HFF-Myc (cell line): ENCODE results near the gene HOXD9.

ENCODE experiments used
- DNase-seq: peaks from one replicate; pipeline ENCODE4 v3.0.0-alpha.2; 2011; ENCODE audit warnings: low read depth; ENCODE audit errors: extremely low read depth
- H3K4me3 ChIP-seq: replicated peaks from 2 replicates; pipeline ENCODE4 v1.5.1; 2011; ENCODE audit warnings: low read depth, mild to moderate bottlenecking, control low read depth, low read length
- TF ChIP-seq, protein P1 (sequence below): IDR thresholded peaks from 2 replicates; pipeline ENCODE4 v1.5.1; 2012; ENCODE audit warnings: mild to moderate bottlenecking, low read depth, low read length, control low read depth; ENCODE audit errors: missing control alignments

Gene HOXD9

DNA sequence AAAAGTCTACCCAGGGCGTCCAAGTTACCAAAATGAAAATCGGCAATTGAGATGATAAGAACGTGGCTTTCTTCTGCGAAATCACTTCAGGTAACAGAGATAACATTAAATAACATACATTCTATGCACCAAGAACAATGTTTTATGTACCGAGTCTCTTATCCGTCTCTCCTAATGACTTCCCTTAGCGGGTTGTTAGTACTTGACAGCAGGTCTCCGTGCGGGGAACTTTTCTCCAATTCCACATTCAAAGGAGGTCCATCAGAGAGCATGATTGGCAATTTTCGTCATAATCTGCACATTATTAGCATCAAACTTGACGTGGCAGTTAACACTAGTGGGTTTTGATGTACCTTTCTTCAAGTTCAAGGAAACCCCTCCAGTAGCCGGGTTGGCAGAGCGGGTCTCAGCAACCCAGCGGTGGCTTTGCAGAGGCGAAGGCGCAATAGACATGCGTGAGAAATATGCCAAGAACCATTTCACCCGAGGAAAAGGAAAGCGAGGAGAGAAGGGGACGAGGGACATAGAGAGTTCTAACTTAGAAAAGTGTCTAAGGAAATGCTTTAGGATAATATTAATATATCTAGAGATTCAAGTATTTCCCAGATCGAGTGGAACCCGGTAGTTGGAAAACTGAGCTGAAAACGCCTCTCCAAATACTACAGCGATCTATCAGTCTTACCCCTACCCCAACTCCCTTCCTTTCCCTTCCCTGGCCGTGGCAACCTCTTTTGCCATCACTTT lies 43.8 kb upstream of the HOXD9 start:
- no peak overlapping the region for H3K4me3 ChIP-seq
- TF ChIP-seq, protein P1, sequence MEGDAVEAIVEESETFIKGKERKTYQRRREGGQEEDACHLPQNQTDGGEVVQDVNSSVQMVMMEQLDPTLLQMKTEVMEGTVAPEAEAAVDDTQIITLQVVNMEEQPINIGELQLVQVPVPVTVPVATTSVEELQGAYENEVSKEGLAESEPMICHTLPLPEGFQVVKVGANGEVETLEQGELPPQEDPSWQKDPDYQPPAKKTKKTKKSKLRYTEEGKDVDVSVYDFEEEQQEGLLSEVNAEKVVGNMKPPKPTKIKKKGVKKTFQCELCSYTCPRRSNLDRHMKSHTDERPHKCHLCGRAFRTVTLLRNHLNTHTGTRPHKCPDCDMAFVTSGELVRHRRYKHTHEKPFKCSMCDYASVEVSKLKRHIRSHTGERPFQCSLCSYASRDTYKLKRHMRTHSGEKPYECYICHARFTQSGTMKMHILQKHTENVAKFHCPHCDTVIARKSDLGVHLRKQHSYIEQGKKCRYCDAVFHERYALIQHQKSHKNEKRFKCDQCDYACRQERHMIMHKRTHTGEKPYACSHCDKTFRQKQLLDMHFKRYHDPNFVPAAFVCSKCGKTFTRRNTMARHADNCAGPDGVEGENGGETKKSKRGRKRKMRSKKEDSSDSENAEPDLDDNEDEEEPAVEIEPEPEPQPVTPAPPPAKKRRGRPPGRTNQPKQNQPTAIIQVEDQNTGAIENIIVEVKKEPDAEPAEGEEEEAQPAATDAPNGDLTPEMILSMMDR: no peak
- no peak for DNase-seq

DNA sequence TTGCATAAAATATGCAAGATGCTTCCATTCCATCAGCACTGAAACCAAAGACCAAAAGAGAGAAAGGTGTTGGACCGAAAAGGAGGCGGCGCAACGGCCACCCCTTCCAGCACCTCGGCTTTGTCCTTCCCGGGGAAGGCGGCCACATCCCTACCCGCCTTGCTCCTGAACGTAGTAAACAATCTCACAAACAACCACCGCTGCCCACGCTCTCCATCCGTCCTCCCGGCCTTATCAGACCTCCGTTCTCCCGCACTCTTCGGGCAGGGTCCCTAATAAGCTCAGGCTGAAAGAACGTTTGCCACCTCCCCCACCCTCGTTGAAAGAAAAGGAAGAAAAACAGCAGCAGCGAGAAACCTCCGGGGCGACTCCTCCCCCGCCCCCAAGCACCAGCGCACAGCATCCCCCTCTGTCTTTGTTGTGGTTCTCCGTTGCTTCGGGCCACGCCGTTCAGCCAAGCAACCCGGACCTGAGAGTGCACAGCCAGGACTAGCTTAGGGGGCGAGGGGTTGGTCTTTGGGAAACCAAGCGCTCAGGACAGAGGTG lies 43.2 kb upstream of the HOXD9 start:
- TF ChIP-seq, protein P1: no peak
- H3K4me3 ChIP-seq: no peak overlapping the region
- DNase-seq: no peak

DNA sequence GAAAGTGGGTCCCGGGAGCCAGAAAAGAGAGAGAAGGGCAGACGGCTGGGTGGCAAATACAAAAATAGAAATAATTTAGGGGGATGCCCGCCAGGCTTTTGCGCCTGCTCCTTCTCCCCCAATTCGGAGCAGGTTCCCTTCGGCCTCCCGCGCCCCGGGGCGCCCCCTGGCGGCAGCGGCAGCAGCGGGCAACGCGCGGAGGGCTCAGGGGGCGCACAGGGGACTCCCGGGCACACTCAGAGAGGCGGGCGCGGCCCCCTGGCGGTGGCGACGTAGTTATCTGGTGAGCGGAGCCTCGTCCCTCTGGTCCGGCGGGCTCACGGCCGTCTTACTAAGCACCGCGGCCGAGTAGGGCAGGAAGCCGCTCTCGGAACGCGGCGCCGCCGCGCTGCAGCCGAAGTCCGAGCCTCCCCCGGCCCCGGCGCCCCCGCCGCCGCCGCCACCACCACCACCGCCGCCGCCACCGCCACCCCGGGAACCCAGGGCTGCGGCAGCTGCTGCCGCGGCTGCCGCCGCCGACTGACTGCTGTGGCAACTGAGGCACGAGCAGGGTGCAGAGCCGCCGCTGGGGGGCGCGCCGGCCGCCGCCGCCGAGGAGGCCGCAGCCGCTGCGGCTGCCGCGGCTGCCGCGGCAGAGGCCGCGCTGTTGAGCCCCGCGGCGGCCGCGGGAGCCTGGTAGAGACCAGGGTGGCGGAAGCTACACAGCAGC lies 42.5 kb upstream of the HOXD9 start:
- TF ChIP-seq, protein P1: peak; percentile 78
- no peak for DNase-seq
- no peak overlapping the region; the same call in 1 of the 2 replicates for H3K4me3 ChIP-seq

DNA sequence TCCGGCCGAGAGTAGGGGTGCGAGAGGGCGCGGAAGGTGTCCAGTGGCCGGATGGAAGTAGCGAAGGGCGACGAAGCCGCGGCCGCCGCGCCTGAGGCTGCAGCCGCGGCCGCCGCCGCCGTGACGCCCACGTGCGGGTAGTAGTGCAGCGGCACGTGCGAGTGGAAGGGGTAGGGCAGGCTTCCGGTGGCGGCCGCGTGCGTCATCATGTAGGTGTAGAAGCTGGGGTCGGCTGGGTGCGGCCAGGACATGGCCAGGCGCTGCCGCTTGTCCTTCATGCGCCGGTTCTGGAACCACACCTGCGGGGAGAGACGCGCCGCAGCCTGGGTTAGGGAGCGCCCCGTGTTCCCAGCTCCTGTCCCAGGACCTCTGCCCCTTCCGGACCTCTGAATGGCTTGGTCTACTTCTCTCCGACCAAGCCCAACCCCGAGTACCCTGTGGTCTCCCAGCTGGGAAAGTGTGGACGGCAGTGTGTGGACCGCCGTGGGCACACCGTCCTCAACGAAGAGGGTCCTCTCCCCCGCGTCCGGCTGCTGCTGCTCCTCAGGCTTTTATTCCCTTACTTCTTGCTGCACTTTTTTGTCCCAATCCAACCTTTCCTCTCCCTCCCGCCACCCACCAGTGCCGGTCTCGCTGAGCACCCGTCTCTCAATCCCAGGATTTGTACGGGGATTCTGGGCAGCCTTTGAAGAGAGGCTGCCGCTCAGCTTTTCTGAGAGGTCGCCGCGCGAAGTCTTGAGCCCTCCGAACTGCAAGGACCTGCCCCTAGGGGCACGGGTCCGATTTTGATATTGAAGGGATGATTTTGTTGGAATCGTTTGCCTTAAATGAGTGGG lies 41.8 kb upstream of the HOXD9 start:
- TF ChIP-seq, protein P1: no peak
- no peak for DNase-seq
- no peak overlapping the region; the same call in 1 of the 2 replicates for H3K4me3 ChIP-seq

DNA sequence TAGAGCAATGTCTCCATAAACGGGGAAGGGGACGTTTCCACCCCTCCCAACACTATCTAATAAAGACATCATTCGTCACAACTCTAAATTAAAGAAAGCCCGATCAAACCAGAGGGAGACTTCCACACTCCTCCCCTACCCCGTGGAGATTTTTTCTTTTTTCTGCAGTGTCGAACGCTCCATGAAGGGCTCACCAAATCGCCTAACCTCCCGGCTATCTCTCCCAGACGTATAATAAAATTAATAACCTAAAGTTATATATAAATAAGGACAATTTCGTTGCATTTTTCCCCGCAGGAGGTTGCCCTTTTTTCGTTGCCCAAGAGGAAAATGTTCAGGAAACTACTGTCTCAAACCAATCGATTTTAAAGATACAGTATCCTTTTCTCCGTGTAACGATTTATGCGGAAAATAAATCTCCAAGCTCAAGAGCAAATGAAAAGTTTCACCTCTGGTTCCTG lies 41.1 kb upstream of the HOXD9 start:
- no peak overlapping the region for H3K4me3 ChIP-seq
- TF ChIP-seq, protein P1: no peak
- no peak for DNase-seq

DNA sequence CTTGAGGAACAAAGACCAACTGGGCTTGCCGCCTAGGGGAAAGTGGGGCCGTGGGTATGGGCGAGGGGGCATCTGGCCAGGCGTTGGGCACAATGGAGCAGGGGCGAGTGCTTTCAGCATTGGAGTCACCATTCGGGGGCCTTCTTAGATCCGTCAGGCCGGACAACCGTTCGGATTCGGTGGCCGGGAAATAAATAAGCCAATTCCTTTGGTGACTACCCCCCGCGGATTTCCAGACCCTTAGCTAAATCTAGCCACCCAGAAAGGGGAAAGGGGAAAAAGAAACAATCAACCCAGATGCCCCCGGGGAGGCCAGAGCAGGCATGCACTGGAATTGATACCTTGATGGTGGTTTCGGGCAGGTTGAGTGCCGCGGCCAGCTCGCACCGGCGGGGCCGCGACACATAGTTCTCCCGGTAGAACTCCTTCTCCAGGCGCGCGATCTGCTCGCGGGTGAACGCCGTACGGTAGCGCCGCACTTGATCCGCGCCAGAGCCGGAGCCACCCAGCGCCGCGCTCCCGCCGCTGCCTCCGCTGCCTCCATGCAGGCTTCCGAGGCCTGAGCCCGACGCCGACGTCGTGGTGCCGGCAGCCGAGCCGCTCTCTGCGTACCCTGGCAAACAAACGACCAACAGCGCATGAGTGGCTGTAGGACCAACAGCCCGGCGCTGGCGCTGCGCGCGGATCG lies 40.5 kb upstream of the HOXD9 start:
- TF ChIP-seq, protein P1: no peak
- DNase-seq: no peak
- H3K4me3 ChIP-seq: no peak overlapping the region
